Astrocyte of the spinal cord (primary cell): Measurements from ENCODE around the gene HIVEP3.

Experiments used
- DNase-seq: peaks from one replicate; pipeline ENCODE4 v3.0.0; 2011; ENCODE audit warnings: low read depth, low spot score
- H3K4me3 ChIP-seq: 2 replicates; pipeline ENCODE4 v1.5.1; 2011; ENCODE audit warnings: low read depth, mild to moderate bottlenecking, low read length, moderate library complexity
- in situ Hi-C: cut with HindIII; loops from 2 replicates; pipeline ENCODE4 v1.10.0; 2017; ENCODE audit warnings: low sequenced_read_pairs
- TF ChIP-seq, protein P1 (sequence below): IDR thresholded peaks from 2 replicates; pipeline ENCODE4 v1.5.1; 2012; ENCODE audit warnings: low read depth, mild to moderate bottlenecking, low read length, inconsistent platforms

The HIVEP3 gene

DNA sequence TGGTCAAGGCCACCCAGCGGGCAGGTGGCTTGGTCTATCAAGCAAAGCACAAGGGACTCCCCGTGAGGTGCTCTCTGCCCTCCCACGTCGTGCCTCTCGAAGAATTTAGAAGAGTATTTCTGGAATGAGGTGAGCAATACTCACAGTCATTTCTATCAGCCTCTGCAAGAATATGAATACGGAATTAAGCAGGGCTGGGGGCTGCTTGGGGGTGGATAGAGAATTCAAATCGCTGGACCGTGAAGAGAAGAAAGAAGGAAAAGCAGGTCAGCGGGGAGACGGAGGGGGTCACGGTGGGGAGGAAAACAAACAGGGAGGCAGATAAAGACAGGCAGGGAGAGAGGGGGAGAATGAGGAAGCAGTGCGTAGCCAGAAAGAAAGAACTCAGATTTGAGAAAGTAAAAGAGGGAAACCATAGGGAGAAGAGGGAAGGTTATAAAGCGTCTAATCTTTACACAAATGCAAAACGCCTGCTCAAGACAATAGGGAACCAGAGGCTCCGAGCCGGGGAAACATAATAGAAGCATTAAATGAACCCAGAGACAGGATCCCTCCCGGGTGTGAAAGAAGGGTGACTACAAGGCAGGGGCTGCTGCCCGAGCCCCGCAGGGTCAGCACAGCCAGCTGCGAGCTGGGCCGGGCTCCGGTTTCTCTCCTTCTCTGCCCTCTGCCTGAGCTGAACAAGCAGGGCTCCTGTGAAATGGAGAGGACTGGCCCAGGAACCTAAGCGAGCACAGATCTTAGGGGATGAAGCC is 432.2 kb downstream of the HIVEP3 start:
- TF ChIP-seq, protein P1, sequence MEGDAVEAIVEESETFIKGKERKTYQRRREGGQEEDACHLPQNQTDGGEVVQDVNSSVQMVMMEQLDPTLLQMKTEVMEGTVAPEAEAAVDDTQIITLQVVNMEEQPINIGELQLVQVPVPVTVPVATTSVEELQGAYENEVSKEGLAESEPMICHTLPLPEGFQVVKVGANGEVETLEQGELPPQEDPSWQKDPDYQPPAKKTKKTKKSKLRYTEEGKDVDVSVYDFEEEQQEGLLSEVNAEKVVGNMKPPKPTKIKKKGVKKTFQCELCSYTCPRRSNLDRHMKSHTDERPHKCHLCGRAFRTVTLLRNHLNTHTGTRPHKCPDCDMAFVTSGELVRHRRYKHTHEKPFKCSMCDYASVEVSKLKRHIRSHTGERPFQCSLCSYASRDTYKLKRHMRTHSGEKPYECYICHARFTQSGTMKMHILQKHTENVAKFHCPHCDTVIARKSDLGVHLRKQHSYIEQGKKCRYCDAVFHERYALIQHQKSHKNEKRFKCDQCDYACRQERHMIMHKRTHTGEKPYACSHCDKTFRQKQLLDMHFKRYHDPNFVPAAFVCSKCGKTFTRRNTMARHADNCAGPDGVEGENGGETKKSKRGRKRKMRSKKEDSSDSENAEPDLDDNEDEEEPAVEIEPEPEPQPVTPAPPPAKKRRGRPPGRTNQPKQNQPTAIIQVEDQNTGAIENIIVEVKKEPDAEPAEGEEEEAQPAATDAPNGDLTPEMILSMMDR: no peak
- DNase-seq: peak; percentile 56
- in situ Hi-C loops: no loop called here
- H3K4me3 ChIP-seq: no peak overlapping the region

DNA sequence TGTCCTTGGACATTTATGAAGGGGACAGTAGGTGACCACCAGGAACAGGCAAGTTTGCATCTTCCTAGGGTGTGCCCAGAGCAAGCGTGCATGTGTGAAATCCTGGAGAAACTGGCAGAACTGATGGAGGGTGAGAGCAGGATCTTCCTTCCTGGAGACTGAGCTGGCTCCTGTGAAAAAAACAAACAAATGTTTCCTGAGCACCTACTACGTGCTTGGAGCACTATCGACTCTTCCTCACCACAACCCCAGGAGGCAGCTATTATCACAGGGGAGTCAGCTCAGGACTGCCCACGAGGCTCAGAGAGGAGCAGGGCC is 432.7 kb downstream of the HIVEP3 start:
- DNase-seq: no peak
- no peak overlapping the region for H3K4me3 ChIP-seq
- in situ Hi-C loops: no loop called here
- TF ChIP-seq, protein P1: no peak

- in situ Hi-C loops: no loop called here
- peak; percentile 43 for DNase-seq
- H3K4me3 ChIP-seq: no peak overlapping the region
- TF ChIP-seq, protein P1: no peak
Measured at GRCh38 chr1:41485605-41486004, 433.1 kb downstream of the HIVEP3 start.

GRCh38 chr1:41484402-41485241 is 434.1 kb downstream of the HIVEP3 start, which contains the start of gene EDN2:
Gene EDN2 (minus strand): TSS chr1:41484683. CDS start chr1:41484601, 82 bp downstream.
- in situ Hi-C loops: no loop called here
- TF ChIP-seq, protein P1: peak; percentile 44
- DNase-seq: no peak
- H3K4me3 ChIP-seq: no peak within 1 kb of the TSS

GRCh38 chr1:41483960-41484401 is 434.7 kb downstream of the HIVEP3 start:
- no peak overlapping the region for H3K4me3 ChIP-seq
- TF ChIP-seq, protein P1: no peak
- in situ Hi-C loops: no loop called here
- DNase-seq: no peak

DNA sequence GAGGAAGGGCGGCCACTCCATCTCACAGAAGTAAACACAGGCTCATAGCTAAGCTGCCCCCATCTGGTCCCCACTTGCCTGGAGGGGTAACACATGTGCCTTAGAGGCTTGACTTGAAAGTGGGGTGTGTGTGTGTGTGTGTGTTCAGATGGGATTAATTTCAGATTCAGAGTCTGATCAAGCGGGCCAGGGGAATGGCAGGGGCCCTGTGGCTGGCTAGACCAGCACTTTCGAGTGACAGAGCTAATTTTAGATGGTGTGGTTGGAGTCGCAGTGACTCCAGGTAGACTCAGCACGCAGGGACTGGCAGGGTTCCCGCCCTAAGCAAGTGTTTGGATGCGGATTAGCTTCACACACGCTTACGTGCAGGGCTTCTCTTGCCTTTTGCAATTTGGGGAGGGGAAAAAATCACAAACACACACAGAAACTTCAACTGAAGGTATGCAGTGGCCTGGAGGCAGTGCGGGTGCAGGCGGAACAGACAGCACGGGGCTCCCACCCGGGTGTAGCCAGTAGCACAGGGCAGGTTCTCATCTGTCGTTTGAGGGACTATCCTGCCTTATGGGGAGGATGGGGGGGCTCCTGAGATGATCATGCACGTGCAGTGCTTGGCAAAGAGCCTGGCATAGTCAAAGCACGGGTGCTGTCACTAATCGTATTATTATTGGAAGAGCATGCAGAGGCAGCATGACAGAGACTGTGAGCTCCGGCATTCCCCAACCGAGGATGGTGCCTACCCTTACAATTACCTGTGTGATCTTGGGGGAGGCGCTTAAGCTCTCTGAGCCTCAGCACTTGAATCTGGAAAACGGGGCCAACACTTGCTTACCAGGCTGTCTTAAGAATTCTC is 435.5 kb downstream of the HIVEP3 start:
- no peak for DNase-seq
- H3K4me3 ChIP-seq: no peak overlapping the region
- TF ChIP-seq, protein P1: no peak
- in situ Hi-C loops: no loop called here
